ENCODE measurements around the gene GALNT17.

DNA sequence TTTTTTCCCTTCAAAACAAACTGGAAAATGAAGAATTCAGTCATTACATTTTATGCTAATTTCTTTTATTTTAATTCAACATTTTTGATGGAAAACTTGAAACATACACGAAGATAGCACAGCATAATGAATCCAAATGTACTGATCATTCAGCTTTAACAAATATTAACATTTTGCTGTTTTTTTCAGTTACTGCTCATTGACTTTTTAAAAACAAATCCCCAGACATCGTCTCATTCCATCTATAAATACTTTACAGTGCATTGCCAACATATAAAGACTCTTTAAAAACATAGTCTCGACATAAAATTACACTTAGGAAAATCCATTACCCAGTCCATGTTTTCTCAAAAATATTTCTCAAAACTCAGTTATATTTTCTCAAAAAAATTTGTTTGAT is 452.3 kb downstream of the GALNT17 start:
- no peak for TF ChIP-seq POLR2A (IDR thresholded peaks at IDR 0.05; ENCODE audit: low read length)
- TF ChIP-seq GATA1 (IDR thresholded peaks at IDR 0.05; ENCODE audit: low read depth, low read length): no peak

Data from erythroblast (primary cell).